ENCODE measurements around the gene PCGF1. TPM values are rescaled to one million over a fixed set of nuclear protein-coding genes. Genes with fewer than 3 reads are reported as not detected.

Gene PCGF1
- total and polyA plus RNA-seq, 2 experiments from 2014 or later = 10.9 to 13.4 TPM

GRCh38 chr2:74507926-74508520 lies 528 bp upstream of the PCGF1 start (continued):
- TF ChIP-seq ETS1 (IDR thresholded peaks at IDR 0.05) = no peak
- no peak for TF ChIP-seq EZH2 (IDR thresholded peaks at IDR 0.05; ENCODE audit: low read depth, unreplicated experiment)
- no peak for TF ChIP-seq EZH2phosphoT487 (IDR thresholded peaks at IDR 0.05; ENCODE audit: unreplicated experiment)

GRCh38 chr2:74505448-74506246 lies 1.8 kb downstream of the PCGF1 start:
- peaks cover 8% of the 10 kb centered on the region for H3K79me2 ChIP-seq (replicated peaks; ENCODE audit: insufficient read depth)
- DNase-seq (ENCODE audit: low spot score) = no peak
- no peak overlapping the region for H2AFZ ChIP-seq
- no peaks in the 10 kb centered on the region; the same call in 1 of the 3 replicates for H3K9me3 Mint-ChIP-seq
- no peak for ATAC-seq
- H3K36me3 Mint-ChIP-seq (ENCODE audit: low read depth) = peaks cover 28% of the 10 kb centered on the region
- H3K27me3 ChIP-seq (ENCODE audit: insufficient read depth) = peaks cover 92% of the 10 kb centered on the region
- H3K4me3 ChIP-seq = no peak overlapping the region
- H3K4me1 Mint-ChIP-seq = peaks cover 44% of the 10 kb centered on the region
- no peak overlapping the region; the same call in 2 of the 3 replicates for H3K4me3 Mint-ChIP-seq
- H3K9me2 ChIP-seq (ENCODE audit: insufficient read depth) = no peaks in the 10 kb centered on the region
- no peak overlapping the region for H3K27ac Mint-ChIP-seq
- no peak overlapping the region for H3K4me2 ChIP-seq
- H3K36me3 ChIP-seq (ENCODE audit: insufficient read depth) = peaks cover 7% of the 10 kb centered on the region; the same call in 1 of the 2 replicates
- H3K27ac ChIP-seq (ENCODE audit: low read depth) = no peak overlapping the region
- peaks cover 36% of the 10 kb centered on the region for H3K4me1 ChIP-seq (ENCODE audit: insufficient read depth)
- peaks cover 96% of the 10 kb centered on the region for H3K27me3 Mint-ChIP-seq (ENCODE audit: insufficient read depth, low read depth, poor library complexity)
- H4K20me1 ChIP-seq (replicated peaks; ENCODE audit: insufficient read depth) = peaks cover 6% of the 10 kb centered on the region
- peaks cover 20% of the 10 kb centered on the region for H3F3A ChIP-seq (replicated peaks; ENCODE audit: low read depth)
- no peak for TF ChIP-seq STAT1 (IDR thresholded peaks at IDR 0.05; ENCODE audit: unreplicated experiment)
- TF ChIP-seq JUNB (IDR thresholded peaks at IDR 0.05; ENCODE audit: unreplicated experiment) = no peak
- TF ChIP-seq ETS1 (IDR thresholded peaks at IDR 0.05) = no peak
- TF ChIP-seq ZNF331 (CRISPR knock-in tag; IDR thresholded peaks at IDR 0.05; ENCODE audit: low read depth) = no peak
- TF ChIP-seq CREB1 (CRISPR knock-in tag; IDR thresholded peaks at IDR 0.05; ENCODE audit: low read depth) = no peak
- no peak for TF ChIP-seq ZNF114 (CRISPR knock-in tag; IDR thresholded peaks at IDR 0.05)
- no peak for TF ChIP-seq EZH2phosphoT487 (IDR thresholded peaks at IDR 0.05; ENCODE audit: unreplicated experiment)
- TF ChIP-seq ZNF462 (CRISPR knock-in tag; IDR thresholded peaks at IDR 0.05) = no peak
- no peak for TF ChIP-seq EZH2 (IDR thresholded peaks at IDR 0.05; ENCODE audit: low read depth, unreplicated experiment)
- no peak for TF ChIP-seq POLR2AphosphoS5 (IDR thresholded peaks at IDR 0.05; ENCODE audit: low read depth)
- no peak for TF ChIP-seq REST (IDR thresholded peaks at IDR 0.05; ENCODE audit: unreplicated experiment)
